Pulmonary artery endothelial cell (primary cell): ENCODE results near the gene UACA. TPM values are rescaled to one million over a fixed set of nuclear protein-coding genes. Genes with fewer than 3 reads are reported as not detected.
"Not testable (repeated sequence)": the region's sequence is repeated elsewhere in the genome, so short reads cannot be mapped to it uniquely, and the experiment has no call there.

Experiments used
- DNase-seq: peaks from one replicate; pipeline ENCODE4 v3.0.0-alpha.2; 2011; ENCODE audit warnings: low read depth, low spot score
- total RNA-seq: library from RNA; depleted of rRNA; stranded (reverse); fragments of >200 nt; gene quantifications from 2 replicates; pipeline ENCODE4 v1.2.3, GENCODE V29; 2014

The UACA gene
- total RNA-seq, 1 donor from 2014 or later: 84.9 TPM

DNA sequence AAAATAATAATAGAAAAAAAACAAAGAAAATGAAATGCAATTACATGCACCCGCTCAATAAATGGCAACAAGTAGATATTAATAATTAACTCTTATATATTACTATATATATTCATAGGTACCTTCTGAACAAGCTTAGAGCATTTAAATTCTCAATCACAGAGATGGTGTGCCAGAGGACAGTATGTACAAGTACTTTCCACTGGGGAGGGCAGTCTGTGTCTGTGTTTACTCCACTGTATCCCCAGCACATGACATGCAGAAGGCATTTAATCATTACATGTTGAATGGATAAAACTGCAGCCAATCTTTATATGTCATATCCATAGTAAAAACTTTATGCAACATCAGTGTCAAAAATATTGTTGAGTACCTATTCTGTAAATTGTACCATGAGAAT lies 97.8 kb downstream of the UACA start:
- DNase-seq: no peak

DNA sequence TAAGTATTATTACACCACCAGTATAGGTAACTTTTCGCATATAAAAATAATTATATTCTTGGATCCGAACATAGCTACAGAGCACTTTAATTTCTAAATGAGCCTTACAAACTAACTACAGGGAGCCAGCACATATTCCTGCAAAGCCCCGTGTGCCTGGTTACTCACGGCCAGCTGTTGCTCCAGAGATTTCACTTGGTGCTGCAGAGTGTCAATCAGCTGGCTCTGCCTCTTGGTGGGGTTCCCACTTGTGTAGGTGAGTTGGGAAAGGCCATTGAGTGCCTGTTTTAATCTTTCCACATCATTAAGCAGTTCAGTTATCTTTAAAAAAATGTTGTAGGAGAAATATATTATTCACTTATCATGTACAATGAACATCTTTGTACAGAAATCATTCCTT lies 98.9 kb downstream of the UACA start:
- no peak for DNase-seq

GRCh38 chr15:70663069-70663468 lies 100.3 kb downstream of the UACA start:
- not testable (repeated sequence) for DNase-seq

DNA sequence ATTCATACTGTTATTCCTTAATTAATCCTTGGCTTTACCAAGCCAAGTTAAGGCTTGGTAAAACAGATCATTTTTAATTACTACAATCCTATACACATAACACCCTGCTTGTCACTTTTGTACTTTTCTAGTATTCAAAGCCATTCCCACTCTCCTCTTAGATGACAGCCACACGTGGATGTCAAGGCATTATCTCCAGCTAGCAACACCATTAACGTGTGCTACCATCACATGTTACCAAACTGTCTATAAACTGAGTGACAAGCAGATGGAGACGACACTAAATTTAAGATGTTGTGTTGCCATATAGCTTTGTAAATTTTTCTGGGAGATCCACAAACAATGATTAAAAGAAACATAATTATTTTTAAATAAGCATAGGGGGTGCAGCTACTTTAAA lies 103.7 kb downstream of the UACA start:
- no peak for DNase-seq

GRCh38 chr15:70658641-70659040 lies 104.7 kb downstream of the UACA start:
- no peak for DNase-seq

- DNase-seq: no peak
Observed at GRCh38 chr15:70653426-70653825, 109.9 kb downstream of the UACA start.

DNA sequence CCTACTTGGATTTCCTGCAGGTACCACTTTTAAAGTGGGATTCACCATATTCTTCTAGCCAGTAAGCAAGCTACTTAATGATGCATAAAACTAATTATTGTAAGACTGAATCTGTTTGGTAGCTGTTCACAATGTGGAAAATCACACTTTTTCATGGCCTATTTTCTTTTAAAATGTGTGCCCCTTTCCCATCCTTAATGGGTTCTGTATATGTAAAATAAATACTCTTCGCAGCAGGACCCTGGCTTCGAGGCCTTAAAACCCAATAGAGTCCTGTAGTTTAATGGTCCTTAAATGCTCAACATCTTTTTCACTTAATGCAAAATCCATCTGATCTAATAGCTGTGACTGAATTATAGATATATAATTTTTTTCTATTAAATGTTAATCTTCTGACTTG lies 111.0 kb downstream of the UACA start:
- no peak for DNase-seq

DNA sequence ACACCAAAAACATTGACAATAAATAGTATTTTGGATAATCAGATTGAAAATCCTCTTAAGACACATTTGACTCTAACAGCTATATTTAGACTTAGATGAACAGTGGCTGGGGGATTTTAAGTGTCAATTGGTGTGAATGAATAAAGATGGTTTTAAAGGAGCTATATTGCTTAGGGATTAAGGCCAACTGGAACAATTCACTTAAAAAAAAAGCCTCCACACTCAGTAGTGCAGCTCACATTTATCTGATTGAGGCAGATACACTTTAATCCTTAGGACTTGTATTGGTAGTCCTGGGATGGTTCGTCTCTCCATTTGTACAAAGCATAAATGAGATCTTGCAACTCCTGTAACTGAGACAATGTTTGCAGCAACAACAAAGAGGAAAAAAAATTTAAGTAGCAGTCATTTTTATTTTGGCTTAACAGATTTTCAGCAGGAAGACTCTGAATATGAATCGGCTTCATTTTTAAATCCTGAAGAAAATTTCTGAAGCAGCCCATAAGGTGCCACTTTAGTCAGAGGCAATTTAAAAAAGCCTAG lies 112.0 kb downstream of the UACA start:
- no peak for DNase-seq

GRCh38 chr15:70650567-70651302 lies 112.6 kb downstream of the UACA start:
- peak; percentile 77 for DNase-seq

- DNase-seq: no peak
Observed at GRCh38 chr15:70647396-70647795, 116.0 kb downstream of the UACA start.

GRCh38 chr15:70646169-70646568 lies 117.2 kb downstream of the UACA start:
- DNase-seq: no peak

- DNase-seq: no peak
Observed at GRCh38 chr15:70643783-70644125, 119.6 kb downstream of the UACA start.

DNA sequence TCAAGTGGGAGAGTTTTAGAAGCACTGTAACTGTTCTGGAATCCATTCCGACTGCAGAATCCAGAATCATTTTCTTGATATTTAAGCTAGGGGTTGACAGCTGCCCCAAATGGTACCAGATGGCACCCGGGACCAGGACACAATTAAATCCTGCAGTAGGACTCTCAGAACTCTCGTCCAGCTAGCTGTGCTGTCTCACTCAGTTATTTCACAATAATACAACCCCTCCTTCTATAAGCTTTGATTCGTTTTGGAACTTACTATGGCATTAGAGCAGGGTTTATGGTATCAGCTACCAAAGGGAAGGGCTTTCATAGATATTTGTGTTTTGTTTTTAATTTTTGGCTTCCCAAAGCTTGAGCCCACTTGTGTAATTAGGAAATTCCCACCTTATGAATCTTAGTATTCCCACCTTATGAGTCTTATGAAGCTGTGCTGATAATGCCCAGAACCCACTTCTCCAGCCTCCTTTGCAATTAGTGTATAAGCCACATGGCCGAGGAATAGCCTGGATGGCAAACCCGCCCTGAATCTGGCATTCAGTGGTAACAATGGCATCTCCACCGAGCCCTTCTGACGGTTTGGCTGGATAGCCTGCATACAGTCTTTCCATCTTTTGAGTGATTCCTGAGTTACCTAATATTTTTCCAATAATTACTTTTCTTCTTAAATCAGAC lies 120.1 kb downstream of the UACA start:
- no peak for DNase-seq

- no peak for DNase-seq
Observed at GRCh38 chr15:70636540-70637165, 126.7 kb downstream of the UACA start.

GRCh38 chr15:70635895-70636294 lies 127.5 kb downstream of the UACA start:
- no peak for DNase-seq

- DNase-seq: no peak
Observed at GRCh38 chr15:70633991-70634390, 129.4 kb downstream of the UACA start.

- DNase-seq: no peak
Observed at GRCh38 chr15:70633103-70633831, 130.1 kb downstream of the UACA start.

GRCh38 chr15:70632491-70633102 lies 130.8 kb downstream of the UACA start:
- DNase-seq: no peak

DNA sequence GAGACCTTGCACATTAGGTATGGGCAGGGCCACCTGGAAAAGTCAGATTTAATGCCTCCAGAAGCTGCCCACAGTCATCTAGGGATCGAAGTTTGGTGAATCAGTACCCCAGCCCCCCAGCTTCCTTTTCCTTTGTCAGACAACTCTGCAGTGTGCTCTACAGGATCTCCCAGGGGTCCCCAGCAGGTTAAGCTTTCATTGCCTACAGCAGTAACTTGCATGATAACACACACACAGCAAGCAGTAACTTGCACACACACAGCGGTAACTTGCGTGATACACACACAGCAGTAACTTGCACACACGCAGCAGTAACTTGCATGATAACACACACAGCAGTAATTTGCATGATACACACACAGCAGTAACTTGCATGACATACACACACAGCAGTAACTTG lies 131.3 kb downstream of the UACA start:
- no peak for DNase-seq

DNA sequence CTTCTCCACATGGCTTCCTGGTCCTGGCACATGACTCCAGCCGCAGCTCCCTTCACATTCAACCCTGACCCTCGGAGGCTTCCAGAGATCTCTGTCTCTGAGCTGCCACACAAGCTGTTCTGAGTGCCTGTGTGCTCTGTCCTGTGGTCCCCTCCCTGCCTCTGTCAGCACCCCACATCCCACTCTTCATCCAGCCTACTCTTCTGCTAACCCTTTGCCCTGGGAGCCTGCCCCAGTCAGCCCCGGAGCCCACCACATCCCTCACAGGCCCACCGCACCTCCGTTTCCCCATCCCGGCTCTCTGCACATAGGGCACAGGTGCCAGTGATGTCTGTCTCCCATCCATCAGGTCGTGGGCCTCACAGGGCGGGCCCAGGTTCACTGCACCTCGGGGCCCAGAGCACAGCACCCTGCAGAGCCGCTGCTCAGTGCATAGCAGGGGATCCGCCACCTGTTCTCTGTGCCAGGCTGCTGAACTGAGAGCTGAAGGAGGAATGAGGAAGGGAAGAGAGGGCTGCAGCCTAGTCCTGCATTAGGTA lies 133.6 kb downstream of the UACA start:
- DNase-seq: no peak

DNA sequence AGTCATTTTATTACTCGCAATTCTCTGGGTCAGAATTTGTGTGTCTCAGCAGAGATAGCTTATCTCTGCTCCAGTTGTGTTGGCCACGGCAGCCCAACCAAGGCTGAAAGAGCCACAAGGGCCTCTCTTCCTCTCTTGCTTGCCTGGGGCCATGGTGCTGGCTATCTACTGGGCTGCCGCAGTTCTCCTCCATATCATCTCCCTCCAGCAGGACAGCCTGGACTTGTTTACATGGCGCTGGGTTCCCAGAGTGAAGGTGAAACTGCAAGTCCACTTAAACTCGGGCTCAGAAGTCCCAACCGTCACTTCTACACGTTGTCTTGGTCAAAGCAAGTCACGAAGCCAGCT lies 134.8 kb downstream of the UACA start:
- no peak for DNase-seq
